ENCODE data around the gene RER1.

The RER1 gene

DNA sequence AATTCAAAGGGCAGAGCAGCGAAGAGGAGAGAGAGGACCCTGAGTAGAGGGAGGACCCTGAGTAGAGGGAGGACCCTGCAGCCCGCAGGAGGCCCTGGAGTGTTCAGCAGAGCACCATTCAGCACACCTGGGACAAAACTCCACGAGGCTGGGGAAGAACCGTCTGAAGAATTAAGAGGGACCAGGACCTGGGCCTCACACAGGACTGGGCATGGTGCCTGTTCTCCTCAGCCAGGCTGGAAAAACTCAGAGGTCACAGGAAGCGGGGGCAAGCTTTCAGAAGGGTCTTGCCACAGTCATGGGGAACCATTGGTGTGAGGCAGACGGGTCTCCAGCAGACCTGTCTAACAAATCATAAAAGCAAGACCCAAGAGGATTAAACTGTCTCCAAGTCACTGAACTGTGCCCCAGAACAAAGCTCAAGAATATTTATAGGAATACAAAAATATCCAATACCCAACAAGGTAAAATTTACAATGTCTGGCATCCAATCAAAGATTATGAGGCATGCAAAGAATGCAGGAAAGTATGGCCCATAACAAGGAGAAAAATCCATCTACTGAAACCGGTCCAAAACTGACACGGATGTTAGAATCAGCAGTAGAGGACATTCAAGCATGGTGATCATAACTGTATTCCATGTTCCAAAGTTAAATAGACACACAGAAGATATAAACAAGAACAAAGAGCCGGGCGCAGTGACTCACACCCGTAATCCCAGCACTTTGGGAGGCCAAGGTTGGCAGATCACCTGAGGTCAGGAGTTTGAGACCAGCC lies 30.9 kb upstream of the RER1 start:
- Mint-ChIP-seq H3K9me3 (peaks cover 13% of the 10 kb centered on the region), H3K27me3 (no peaks in the 10 kb centered on the region), H3K4me1 (no peaks in the 10 kb centered on the region), H3K27ac (no peak overlapping the region), H3K4me3 (no peak overlapping the region), H3K36me3 (ENCODE audit: low read depth) (no peaks in the 10 kb centered on the region)
- no peak for ATAC-seq
- no peak for DNase-seq

DNA sequence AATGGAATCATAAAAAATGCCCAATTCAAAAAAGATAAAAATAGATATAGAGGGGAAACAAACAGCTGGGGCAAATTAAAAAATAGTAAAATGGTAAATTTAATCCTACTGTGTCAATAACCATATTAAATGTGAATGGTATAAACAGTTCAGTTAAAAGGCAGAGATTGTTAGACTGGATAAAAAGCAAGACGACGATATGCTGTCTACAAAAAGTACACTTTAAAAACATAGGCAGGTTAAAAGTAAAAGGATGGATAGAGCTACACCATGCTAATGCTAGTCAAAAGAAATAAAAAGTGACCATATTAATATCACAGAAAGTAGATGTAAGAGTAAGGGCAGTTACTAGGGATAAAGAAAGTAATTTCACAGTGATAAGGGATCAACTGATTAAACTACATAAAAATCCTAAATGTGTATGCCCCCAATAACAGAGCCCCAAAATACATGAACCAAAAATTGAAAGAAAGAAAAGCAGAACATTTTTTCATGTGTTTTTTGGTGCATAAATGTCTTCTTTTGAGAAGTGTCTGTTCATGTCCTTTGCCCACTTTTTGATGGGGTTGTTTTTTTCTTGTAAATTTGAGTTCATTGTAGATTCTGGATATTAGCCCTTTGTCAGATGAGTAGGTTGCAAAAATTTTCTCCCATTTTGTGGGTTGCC lies 27.7 kb upstream of the RER1 start:
- DNase-seq (no peak), ATAC-seq (no peak)
- peaks cover 13% of the 10 kb centered on the region for H3K9me3 Mint-ChIP-seq
- no peak overlapping the region for H3K4me3 Mint-ChIP-seq
- H3K27ac Mint-ChIP-seq: no peak overlapping the region
- no peaks in the 10 kb centered on the region for H3K4me1 Mint-ChIP-seq
- H3K27me3 Mint-ChIP-seq: no peaks in the 10 kb centered on the region
- no peaks in the 10 kb centered on the region for H3K36me3 Mint-ChIP-seq (ENCODE audit: low read depth)

DNA sequence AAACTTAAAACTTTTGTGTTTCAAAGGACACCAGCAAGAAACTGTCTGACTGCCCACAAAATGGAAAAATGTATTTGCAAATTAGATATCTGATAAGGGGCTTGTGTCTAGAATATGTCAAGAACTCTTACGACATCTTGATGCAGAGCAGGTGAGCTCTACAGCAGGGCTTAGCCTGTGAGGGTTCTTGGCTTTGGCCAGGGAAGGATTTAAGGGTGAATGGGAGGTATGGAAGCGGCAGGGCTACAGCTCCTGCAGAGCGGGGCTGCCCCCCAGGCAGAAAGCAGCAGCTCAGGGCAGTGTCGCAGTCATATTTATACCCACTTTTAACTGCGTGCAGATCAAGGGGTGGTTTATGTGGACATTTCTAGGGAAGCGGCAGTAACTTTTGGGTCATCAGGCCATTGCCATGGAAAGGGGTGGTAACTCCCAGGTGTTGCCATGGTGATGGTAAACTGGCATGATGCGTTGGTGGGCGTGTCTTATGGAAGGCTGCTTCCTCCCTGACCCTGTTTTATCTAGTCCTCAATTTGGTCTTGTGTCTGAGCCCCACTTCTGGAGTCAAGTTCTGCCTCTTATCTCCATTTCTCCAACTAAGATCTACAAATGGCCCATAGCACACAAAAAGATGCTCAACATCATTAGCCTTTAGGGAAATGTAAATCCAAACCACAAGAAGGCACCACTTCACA lies 23.4 kb upstream of the RER1 start:
- H3K9me3 Mint-ChIP-seq: peaks cover 7% of the 10 kb centered on the region
- ATAC-seq (no peak), DNase-seq (no peak)
- H3K36me3 Mint-ChIP-seq (ENCODE audit: low read depth): no peaks in the 10 kb centered on the region
- no peak overlapping the region for H3K4me3 Mint-ChIP-seq
- no peak overlapping the region for H3K27ac Mint-ChIP-seq
- no peaks in the 10 kb centered on the region for H3K27me3 Mint-ChIP-seq
- H3K4me1 Mint-ChIP-seq: no peaks in the 10 kb centered on the region

DNA sequence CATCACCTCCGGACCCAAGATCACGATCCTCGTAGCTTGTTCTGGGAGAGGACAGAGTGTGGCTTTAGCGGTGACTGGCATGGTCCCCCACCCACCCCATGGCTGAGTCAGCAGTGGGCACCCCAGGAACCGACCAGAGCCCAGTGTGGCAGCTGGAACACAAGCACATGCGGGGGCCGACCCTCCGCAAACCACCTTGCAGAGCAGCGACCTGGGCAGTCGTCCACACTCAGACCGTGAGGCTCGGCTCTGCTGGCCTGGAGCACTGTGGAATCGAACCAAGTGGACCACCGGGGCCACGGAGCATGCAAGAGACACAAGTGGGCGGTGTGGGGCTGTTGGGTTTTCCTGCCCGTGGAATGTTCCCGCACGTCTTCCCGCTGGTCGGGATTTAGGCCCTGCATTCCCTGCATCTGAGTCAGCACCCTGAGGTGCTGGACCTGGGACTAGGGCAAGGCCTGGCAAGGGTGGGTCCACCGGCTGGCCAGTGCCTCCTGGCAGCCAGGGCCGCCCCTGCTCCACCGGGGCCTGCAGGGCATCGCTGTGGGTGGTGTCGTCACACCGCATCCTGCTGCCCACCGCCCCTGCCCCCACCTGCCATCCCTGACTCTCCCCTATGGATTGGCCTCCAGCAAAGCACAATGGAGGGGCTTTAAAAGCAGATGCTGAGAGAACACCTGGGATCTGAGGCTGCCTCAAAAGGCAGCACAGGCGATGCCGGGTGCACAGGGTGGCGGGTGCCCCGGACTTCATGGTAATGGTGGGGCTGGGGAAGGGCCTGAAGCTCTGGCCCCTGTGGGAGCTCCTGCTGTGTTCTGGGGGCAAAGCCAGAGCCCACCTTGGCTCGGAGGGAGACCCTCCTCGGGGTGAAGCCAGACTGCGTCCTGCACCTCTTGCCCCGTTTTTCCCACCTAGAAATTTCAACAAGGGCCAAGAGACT lies 18.8 kb upstream of the RER1 start:
- no peaks in the 10 kb centered on the region for H3K27me3 Mint-ChIP-seq
- H3K9me3 Mint-ChIP-seq: no peaks in the 10 kb centered on the region
- ATAC-seq: peak; percentile 18
- no peaks in the 10 kb centered on the region for H3K4me1 Mint-ChIP-seq
- no peak for DNase-seq
- H3K27ac Mint-ChIP-seq: no peak overlapping the region
- no peak overlapping the region for H3K4me3 Mint-ChIP-seq
- no peaks in the 10 kb centered on the region for H3K36me3 Mint-ChIP-seq (ENCODE audit: low read depth)

DNA sequence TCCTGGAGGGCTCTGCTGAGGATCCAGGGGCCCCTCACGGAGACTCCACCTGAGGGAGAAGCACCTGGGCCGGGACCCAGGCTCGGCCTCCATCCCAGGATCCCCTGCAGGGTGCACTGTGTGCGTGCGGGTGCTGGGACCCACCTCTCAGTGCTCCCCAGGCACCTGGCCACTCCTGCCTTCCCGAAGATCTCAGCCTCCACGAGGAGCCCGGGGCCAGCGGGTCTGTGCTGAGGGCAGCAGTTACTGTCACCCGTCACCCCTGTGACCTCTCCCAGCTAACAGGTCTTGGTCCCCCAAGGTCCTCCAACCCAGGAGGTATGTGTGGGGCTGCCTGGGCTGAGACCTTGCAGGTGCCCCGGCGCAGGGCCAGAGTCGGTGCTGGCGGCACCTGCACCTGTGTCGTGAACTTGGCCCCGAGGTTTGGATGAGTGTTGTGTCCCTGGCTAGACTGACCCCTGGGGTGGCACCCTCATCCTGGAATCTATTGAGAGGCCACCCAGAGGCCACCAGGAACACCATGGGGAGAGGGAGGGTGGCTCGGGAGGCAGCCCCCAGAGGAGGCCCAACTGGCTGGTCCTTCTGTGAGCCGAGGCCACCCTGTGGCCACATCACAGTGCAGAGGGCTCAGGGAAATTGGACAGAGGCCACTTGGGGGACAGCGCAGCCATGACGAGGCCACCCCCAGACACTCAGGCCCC lies 17.9 kb upstream of the RER1 start:
- H3K27ac Mint-ChIP-seq: no peak overlapping the region
- no peak overlapping the region for H3K4me3 Mint-ChIP-seq
- no peaks in the 10 kb centered on the region for H3K36me3 Mint-ChIP-seq (ENCODE audit: low read depth)
- no peaks in the 10 kb centered on the region for H3K4me1 Mint-ChIP-seq
- no peaks in the 10 kb centered on the region for H3K9me3 Mint-ChIP-seq
- ATAC-seq (no peak), DNase-seq (no peak)
- H3K27me3 Mint-ChIP-seq: no peaks in the 10 kb centered on the region

DNA sequence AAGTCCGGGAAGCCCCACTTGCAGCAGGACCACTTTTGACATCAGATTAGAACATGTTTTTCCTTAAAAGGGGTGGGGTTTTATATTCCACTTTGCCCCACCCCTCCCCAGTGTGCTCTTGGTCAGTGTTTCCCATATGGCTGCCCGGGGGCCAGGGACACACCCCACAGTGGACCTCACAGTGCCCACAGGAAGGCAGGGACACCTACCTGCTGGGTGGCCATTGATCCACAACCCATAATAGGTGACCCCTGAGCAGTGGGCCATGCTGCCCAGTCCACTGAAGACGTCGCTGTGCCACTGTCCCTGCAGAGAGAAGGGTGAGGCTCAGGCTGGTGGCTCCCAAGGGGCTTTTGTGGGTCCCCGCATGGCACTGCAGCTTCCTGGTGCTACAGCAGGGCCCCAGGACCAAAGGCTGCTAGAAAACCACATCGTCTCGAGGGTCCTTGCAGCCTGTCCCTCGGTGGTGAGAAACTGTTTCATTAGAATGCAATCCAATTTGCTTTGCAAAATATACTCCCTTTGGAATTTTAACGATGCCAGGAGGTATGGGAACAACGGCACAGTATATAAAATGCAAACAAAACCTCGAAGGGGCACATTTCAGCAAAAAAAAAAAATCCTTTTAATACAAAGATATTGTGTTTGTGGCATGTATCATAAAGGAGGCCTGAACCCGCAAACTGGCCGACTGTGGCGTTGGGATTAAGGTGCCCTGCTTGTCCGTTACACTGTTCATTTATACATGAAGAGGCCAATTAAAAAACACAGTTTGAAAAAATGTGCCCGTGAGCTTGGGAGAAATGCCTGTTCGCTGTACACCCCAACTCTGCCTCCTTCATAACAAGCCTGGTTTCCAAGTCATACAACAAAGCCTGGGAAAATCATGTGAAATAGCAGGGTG lies 17.1 kb upstream of the RER1 start:
- no peak for DNase-seq
- Mint-ChIP-seq H3K4me1 (no peaks in the 10 kb centered on the region), H3K9me3 (no peaks in the 10 kb centered on the region), H3K27ac (no peak overlapping the region), H3K36me3 (ENCODE audit: low read depth) (no peaks in the 10 kb centered on the region), H3K4me3 (no peak overlapping the region), H3K27me3 (no peaks in the 10 kb centered on the region)
- ATAC-seq: no peak

DNA sequence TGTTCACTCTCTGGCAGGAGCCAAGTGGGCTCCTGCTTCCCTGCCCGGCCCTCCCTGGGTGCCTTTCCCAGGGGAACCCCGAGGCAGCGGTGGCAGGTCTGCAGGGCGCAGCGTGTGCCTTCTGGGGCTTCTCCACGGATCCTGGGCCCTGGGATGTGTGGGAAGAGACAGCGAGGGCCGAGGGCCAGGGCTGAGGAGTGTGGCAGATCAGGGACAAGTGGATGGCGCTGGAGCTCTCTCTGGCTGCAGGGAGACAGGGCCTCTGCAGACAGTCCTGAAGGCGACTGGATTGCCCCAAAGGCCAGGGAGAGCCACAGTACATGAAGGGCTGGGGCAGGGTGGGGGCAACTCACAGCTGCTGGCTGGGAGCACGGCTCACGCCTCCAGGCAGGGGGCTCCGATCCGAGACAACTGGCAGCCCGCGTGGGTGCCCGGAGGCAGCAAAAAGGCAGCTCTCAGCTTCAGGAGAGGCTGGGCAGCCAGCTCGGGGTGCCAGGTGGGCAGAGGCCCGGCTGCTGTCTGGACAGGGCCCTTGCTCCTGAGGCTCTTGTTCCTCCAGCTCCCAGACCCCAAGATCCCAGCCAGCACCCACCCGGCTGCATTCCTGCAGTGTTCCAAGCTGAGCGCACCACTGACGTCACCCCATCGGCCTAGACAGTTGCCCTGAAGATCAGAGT lies 16.3 kb upstream of the RER1 start:
- H3K9me3 Mint-ChIP-seq: no peaks in the 10 kb centered on the region
- H3K4me3 Mint-ChIP-seq: no peak overlapping the region
- ATAC-seq (no peak), DNase-seq (no peak)
- H3K36me3 Mint-ChIP-seq (ENCODE audit: low read depth): no peaks in the 10 kb centered on the region
- H3K4me1 Mint-ChIP-seq: no peaks in the 10 kb centered on the region
- no peak overlapping the region for H3K27ac Mint-ChIP-seq
- no peaks in the 10 kb centered on the region for H3K27me3 Mint-ChIP-seq

DNA sequence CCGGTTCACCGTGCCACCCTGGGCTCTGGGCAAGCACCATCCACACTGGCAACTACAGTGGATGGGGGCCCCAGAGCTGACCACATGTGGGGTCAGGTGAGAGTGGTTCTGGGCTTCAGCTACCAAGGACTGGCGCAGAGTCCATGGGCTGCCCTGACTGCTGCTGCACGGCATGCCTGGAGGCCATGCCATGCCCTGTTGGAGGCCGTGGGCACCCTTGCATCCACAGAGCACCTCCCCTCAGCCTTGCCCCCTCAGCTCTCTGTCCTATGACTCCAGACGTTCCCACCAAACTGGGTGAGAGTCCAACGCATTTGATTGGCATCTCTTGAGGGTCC lies 15.7 kb upstream of the RER1 start:
- Mint-ChIP-seq H3K4me1 (no peaks in the 10 kb centered on the region), H3K27me3 (no peaks in the 10 kb centered on the region), H3K36me3 (ENCODE audit: low read depth) (no peaks in the 10 kb centered on the region), H3K27ac (no peak overlapping the region), H3K9me3 (no peaks in the 10 kb centered on the region), H3K4me3 (no peak overlapping the region)
- DNase-seq (no peak), ATAC-seq (no peak)

DNA sequence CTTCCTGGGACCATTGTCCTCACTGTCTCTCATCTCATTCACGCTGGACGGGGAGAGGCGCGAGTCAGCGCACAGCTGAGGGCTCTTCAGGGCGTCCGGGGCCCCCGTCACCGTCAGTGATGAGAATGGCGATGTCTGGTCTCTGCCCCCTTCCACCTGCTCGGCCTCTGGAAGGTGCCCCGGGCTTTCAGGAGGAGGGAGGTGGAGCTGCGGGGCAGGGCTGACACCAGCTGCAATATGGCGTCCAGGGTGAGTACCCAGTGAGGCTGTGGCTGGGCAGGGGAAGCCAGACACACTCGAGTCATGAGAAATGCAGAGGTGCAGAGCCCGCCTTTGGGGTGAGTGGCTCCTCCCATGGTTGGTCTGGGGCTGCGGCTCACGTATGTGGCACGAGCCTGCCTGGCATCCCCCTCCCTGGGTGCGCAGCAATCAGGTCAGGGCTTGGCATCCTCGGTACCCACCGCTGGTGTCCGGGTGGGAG lies 15.3 kb upstream of the RER1 start:
- H3K4me1 Mint-ChIP-seq: no peaks in the 10 kb centered on the region
- no peaks in the 10 kb centered on the region for H3K36me3 Mint-ChIP-seq (ENCODE audit: low read depth)
- no peak for DNase-seq
- H3K9me3 Mint-ChIP-seq: no peaks in the 10 kb centered on the region
- no peak for ATAC-seq
- H3K4me3 Mint-ChIP-seq: no peak overlapping the region
- no peaks in the 10 kb centered on the region for H3K27me3 Mint-ChIP-seq
- H3K27ac Mint-ChIP-seq: no peak overlapping the region

DNA sequence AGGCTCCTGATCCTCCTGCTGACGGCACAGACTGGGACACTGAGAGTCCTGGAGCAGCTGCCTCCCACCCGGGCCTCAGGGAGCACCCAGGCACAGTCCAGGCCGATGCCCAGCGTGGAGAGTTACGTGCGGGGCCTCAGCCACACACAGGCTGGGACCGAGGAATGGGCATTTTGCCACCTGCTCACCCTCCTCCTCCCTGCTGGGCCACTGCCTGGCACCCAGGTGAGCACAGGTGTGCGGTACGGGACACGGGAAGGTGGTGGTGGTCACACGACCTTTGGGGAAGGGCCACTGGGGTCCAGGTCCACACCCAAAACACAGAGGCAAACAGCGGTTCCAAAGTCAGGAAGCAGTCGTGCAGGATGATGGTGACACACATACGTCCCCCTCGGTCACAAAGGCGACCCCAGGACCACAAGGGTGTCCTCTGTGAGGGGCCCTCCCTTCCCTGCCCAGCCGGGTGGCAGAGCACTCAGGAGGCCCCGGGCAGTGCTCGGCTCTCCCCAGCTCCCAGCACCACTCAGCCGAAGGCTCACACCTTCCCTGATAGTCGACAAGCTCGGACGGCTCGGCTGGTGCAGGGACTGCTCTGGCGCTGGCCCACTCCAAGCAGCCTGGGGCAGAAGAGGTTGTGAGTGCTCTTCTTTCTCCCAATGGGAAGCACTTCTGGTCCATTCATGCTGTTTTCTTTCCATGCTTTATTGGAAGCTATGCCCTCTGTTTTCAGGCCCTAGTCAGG lies 14.5 kb upstream of the RER1 start:
- no peak overlapping the region for H3K4me3 Mint-ChIP-seq
- DNase-seq (no peak), ATAC-seq (no peak)
- no peaks in the 10 kb centered on the region for H3K27me3 Mint-ChIP-seq
- no peaks in the 10 kb centered on the region for H3K36me3 Mint-ChIP-seq (ENCODE audit: low read depth)
- no peak overlapping the region for H3K27ac Mint-ChIP-seq
- H3K4me1 Mint-ChIP-seq: no peaks in the 10 kb centered on the region
- H3K9me3 Mint-ChIP-seq: no peaks in the 10 kb centered on the region

DNA sequence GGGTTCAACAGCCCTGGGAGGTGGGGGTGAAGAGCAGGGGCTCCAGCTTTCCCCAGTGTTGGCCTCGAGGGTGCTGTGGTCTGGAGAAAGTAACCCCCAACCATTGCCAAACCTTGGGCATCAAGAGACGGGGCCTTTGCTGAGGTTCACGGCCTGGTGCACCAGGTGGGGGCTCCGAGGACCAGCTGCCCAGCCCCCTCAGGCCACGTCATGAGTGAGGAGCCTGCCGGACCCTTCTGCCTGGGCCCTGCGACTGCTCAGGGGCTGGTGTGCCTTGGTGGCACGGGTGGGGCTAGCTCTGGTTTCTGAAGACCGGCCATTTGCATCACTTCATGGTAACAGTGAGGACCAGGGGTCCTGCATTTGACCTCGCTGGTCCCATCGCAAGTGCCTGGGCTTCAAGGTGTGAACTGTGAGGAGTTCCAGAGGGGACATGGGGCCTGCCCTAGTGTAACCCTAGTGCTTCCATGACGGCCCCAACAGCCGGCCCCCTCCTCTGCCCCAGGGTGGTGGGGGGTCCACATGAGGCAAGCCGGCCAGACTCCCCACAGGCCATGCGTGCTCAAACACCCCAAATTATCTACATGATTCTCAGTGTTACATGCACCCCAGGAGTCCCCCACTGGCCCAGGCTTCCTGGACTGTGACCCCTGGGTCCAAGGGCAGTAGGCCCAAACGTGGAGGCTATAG lies 13.7 kb upstream of the RER1 start:
- no peaks in the 10 kb centered on the region for H3K9me3 Mint-ChIP-seq
- H3K27ac Mint-ChIP-seq: no peak overlapping the region
- H3K4me3 Mint-ChIP-seq: no peak overlapping the region
- H3K4me1 Mint-ChIP-seq: no peaks in the 10 kb centered on the region
- H3K36me3 Mint-ChIP-seq (ENCODE audit: low read depth): no peaks in the 10 kb centered on the region
- DNase-seq: no peak
- ATAC-seq: no peak
- H3K27me3 Mint-ChIP-seq: no peaks in the 10 kb centered on the region

DNA sequence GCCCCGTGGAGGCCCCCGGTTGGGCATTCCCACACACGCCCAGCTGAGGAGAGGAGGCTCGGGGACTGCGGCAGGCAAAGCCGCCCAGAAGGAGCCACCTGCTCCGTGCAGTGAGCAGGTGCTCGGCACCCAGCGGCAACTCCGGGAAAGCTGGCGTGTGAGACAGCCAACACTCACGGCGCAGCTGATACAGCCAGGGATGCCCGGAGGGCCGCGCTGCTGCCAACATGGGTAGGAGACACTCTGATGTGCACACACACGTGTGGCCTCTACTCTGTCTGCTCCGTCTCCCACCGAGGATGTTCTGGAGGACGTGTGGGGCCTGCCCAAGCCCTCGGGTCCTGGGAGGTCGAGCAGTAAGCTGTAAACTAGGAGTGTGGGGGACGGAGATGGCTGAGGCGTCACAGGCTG lies 13.2 kb upstream of the RER1 start:
- ATAC-seq (no peak), DNase-seq (no peak)
- no peak overlapping the region for H3K4me3 Mint-ChIP-seq
- H3K9me3 Mint-ChIP-seq: no peaks in the 10 kb centered on the region
- H3K27me3 Mint-ChIP-seq: no peaks in the 10 kb centered on the region
- no peaks in the 10 kb centered on the region for H3K36me3 Mint-ChIP-seq (ENCODE audit: low read depth)
- no peaks in the 10 kb centered on the region for H3K4me1 Mint-ChIP-seq
- H3K27ac Mint-ChIP-seq: no peak overlapping the region
